GM12865 (cell line): ENCODE results near the gene NISCH.

Experiments used
- DNase-seq: peaks from one replicate; pipeline ENCODE4 v3.0.0; 2010; ENCODE audit warnings: low read depth
- H3K4me3 ChIP-seq: 2 replicates; pipeline ENCODE4 v1.5.1; 2011; ENCODE audit warnings: mild to moderate bottlenecking, low read depth, low read length, control low read depth
- CTCF ChIP-seq: IDR thresholded peaks from 2 replicates; pipeline ENCODE4 v1.5.1; 2011; ENCODE audit warnings: low read length, control low read depth, low read depth, inconsistent platforms; ENCODE audit not compliant: insufficient read depth; ENCODE audit errors: missing control alignments

NISCH gene

DNA sequence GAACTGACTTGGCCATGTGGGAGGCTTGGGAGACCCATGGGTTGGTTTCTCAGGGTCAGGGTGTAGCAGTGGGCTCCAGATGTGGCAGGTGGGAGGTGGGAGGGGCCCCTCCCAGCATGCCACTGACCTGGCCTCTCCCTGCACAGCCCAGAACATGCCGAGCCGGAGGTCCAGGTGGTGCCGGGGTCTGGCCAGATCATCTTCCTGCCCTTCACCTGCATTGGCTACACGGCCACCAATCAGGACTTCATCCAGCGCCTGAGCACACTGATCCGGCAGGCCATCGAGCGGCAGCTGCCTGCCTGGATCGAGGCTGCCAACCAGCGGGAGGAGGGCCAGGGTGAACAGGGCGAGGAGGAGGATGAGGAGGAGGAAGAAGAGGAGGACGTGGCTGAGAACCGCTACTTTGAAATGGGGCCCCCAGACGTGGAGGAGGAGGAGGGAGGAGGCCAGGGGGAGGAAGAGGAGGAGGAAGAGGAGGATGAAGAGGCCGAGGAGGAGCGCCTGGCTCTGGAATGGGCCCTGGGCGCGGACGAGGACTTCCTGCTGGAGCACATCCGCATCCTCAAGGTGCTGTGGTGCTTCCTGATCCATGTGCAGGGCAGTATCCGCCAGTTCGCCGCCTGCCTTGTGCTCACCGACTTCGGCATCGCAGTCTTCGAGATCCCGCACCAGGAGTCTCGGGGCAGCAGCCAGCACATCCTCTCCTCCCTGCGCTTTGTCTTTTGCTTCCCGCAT, 31.8 kb downstream of the NISCH start:
- DNase-seq: no peak
- H3K4me3 ChIP-seq: no peak overlapping the region
- no peak for TF ChIP-seq CTCF

DNA sequence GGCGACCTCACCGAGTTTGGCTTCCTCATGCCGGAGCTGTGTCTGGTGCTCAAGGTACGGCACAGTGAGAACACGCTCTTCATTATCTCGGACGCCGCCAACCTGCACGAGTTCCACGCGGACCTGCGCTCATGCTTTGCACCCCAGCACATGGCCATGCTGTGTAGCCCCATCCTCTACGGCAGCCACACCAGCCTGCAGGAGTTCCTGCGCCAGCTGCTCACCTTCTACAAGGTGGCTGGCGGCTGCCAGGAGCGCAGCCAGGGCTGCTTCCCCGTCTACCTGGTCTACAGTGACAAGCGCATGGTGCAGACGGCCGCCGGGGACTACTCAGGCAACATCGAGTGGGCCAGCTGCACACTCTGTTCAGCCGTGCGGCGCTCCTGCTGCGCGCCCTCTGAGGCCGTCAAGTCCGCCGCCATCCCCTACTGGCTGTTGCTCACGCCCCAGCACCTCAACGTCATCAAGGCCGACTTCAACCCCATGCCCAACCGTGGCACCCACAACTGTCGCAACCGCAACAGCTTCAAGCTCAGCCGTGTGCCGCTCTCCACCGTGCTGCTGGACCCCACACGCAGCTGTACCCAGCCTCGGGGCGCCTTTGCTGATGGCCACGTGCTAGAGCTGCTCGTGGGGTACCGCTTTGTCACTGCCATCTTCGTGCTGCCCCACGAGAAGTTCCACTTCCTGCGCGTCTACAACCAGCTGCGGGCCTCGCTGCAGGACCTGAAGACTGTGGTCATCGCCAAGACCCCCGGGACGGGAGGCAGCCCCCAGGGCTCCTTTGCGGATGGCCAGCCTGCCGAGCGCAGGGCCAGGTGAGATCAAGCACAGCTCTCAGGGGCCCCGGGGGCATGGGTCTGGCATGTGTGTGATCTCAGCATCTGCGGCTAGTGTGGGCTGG, 32.6 kb downstream of the NISCH start:
- DNase-seq: no peak
- TF ChIP-seq CTCF: no peak
- no peak overlapping the region for H3K4me3 ChIP-seq

- DNase-seq: no peak
- no peak overlapping the region for H3K4me3 ChIP-seq
- TF ChIP-seq CTCF: no peak
These were observed 33.3 kb downstream of the NISCH start for GRCh38 chr3:52488746-52489145.

DNA sequence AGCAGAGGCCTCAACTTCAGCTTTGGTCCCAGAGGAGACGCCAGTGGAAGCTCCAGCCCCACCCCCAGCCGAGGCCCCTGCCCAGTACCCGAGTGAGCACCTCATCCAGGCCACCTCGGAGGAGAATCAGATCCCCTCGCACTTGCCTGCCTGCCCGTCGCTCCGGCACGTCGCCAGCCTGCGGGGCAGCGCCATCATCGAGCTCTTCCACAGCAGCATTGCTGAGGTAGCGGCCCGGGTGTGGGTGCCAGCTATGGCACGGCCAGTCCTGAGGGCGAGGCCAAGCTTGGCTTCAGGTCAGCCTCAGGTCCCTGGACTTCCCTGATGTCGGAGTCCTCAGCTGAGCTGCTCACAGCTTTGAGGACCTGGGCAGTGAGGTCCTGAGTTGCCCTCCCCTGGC, 34.0 kb downstream of the NISCH start:
- no peak overlapping the region for H3K4me3 ChIP-seq
- DNase-seq: no peak
- no peak for TF ChIP-seq CTCF

DNA sequence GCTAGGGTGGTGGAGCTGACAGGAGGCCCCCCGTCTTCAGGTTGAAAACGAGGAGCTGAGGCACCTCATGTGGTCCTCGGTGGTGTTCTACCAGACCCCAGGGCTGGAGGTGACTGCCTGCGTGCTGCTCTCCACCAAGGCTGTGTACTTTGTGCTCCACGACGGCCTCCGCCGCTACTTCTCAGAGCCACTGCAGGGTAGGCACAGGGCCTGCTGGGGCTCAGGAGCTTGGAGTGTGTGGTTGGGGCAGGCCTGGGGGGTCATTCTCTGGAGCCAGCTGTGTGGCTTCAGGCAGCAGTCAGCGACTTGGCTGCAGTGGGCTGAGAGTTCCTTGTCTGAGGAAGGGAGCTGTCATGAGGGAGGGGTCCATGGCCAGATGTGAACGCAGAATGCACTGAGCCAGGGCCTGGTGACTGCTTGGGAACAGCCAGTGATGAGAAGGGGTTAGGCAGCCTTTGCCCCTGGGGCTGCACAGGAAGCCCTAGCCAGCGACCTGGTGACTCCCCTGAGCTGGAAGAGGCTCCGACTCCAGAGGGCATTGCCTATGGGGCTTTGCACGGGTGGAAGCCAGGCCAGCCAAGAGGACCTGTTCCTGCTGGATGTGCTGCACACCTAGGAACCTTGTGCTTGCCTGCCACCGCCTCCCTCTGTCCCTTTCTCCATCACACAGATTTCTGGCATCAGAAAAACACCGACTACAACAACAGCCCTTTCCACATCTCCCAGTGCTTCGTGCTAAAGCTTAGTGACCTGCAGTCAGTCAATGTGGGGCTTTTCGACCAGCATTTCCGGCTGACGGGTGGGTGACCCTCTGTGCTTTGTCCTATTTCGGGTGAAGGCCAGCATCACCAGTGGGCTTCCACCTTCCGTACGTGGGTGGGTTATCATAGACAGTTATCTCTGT, 34.9 kb downstream of the NISCH start:
- TF ChIP-seq CTCF: no peak
- H3K4me3 ChIP-seq: no peak overlapping the region
- DNase-seq: no peak

- no peak overlapping the region for H3K4me3 ChIP-seq
- TF ChIP-seq CTCF: no peak
- no peak for DNase-seq
These were observed 35.6 kb downstream of the NISCH start for GRCh38 chr3:52490939-52491526.
